B cell (primary cell): ENCODE results near the gene C1orf116. TPM values are rescaled to one million over a fixed set of nuclear protein-coding genes. Genes with fewer than 3 reads are reported as not detected.

Experiments
- ATAC-seq: fragments of 200-7000 bp; cut with Tn5 transposase; one replicate; pipeline ENCODE4 v1.10.0; 2021; ENCODE audit warnings: low read depth, mild to moderate bottlenecking, moderate number of reproducible peaks, moderate library complexity
- CTCF ChIA-PET: fragments of 350-600 bp; sonication (Branson Sonifier 250); formaldehyde crosslinking; loops from one replicate; lab custom pipeline; 2021; ENCODE audit warnings: antibody characterized with exemption, inconsistent platforms; lab: Charles Lee
- POLR2A ChIA-PET: fragments of 350-600 bp; sonication (Branson Sonifier 250); formaldehyde crosslinking; loops from one replicate; lab custom pipeline; 2021; ENCODE audit warnings: antibody characterized with exemption; lab: Charles Lee
- DNase-seq: peaks from one replicate; pipeline ENCODE4 v3.0.0; 2013
- H2AFZ ChIP-seq: 2 replicates; pipeline ENCODE4 v1.6.1; 2012; ENCODE audit warnings: mild to moderate bottlenecking, low read depth, low read length; ENCODE audit not compliant: insufficient read depth, poor library complexity, severe bottlenecking
- H3K27ac ChIP-seq, 2 donors: 1 replicate in 1 of 2; 2 replicates in 1 of 2; pipeline ENCODE4 v1.5.1; 2012 to 2013; ENCODE audit warnings: low read length in 2 of 2, mild to moderate bottlenecking in 2 of 2, moderate library complexity in 1 of 2
- H3K27me3 ChIP-seq, 4 experiments: fragments of 200-600 bp in 1 of 4; sonication (generic) in 1 of 4; replicated peaks in 1 of 4; 1 replicate in 2 of 4; 2 replicates in 2 of 4; pipeline versions ENCODE4 v1.6.1 to v1.7.0; 2013 to 2016; ENCODE audit warnings: low read length in 3 of 4, mild to moderate bottlenecking in 2 of 4, mixed read lengths in 1 of 4, moderate library complexity in 1 of 4; ENCODE audit not compliant: insufficient read depth in 4 of 4, control insufficient read depth in 3 of 4; ENCODE audit errors: control extremely low read depth in 1 of 4
- H3K36me3 ChIP-seq, 2 experiments: replicated peaks in 1 of 2; 1 replicate in 1 of 2; 2 replicates in 1 of 2; pipeline versions ENCODE4 v1.6.1 to v1.7.1; 2013; ENCODE audit warnings: low read length in 1 of 2; ENCODE audit not compliant: insufficient read depth in 2 of 2, control insufficient read depth in 1 of 2; ENCODE audit errors: control extremely low read depth in 1 of 2, extremely low read depth in 1 of 2
- H3K4me1 ChIP-seq, 2 donors: fragments of 200-600 bp in 1 of 2; sonication (generic) in 1 of 2; 1 replicate in 1 of 2; 2 replicates in 1 of 2; pipeline versions ENCODE4 v1.5.1 to v1.6.1; 2013 to 2017; ENCODE audit warnings: low read length in 2 of 2; ENCODE audit not compliant: control insufficient read depth in 2 of 2, insufficient read depth in 2 of 2
- H3K4me2 ChIP-seq: replicated peaks from 2 replicates; pipeline ENCODE3; 2012; ENCODE audit warnings: mild to moderate bottlenecking, low read depth, low read length; ENCODE audit not compliant: poor library complexity, severe bottlenecking
- H3K4me3 ChIP-seq, 5 experiments: fragments of 200-600 bp in 1 of 5; sonication (generic) in 1 of 5; 1 replicate in 3 of 5; 2 replicates in 2 of 5; pipeline versions ENCODE4 v1.5.1 to v1.7.0; 2011 to 2016; ENCODE audit warnings: low read length in 4 of 5, mild to moderate bottlenecking in 4 of 5, low read depth in 2 of 5, control low read depth in 1 of 5, moderate library complexity in 1 of 5; ENCODE audit not compliant: insufficient read depth in 1 of 5; ENCODE audit errors: control extremely low read depth in 1 of 5, extremely low read depth in 1 of 5
- H3K79me2 ChIP-seq: fragments of 200-600 bp; sonication (generic); one replicate; pipeline ENCODE4 v1.6.0; 2016; ENCODE audit warnings: low read length; ENCODE audit not compliant: control insufficient read depth, insufficient read depth
- H3K9ac ChIP-seq: fragments of 200-600 bp; sonication (generic); 2 replicates; pipeline ENCODE4 v1.6.1; 2017; ENCODE audit warnings: mild to moderate bottlenecking, low read length, moderate library complexity
- H3K9me3 ChIP-seq, 3 donors: one replicate each; pipeline versions ENCODE4 v1.6.1 to v1.7.1; 2013; ENCODE audit warnings: low read length in 2 of 3; ENCODE audit not compliant: control insufficient read depth in 2 of 3, insufficient read depth in 1 of 3; ENCODE audit errors: control extremely low read depth in 1 of 3
- H4K20me1 ChIP-seq: 2 replicates; pipeline ENCODE4 v1.6.0; 2012; ENCODE audit warnings: mild to moderate bottlenecking, low read length; ENCODE audit not compliant: insufficient read depth, control insufficient read depth, poor library complexity, severe bottlenecking
- H3K27ac Mint-ChIP-seq: one replicate; pipeline ENCODE4 v1.8.0; 2021; ENCODE audit warnings: mixed read lengths
- H3K27me3 Mint-ChIP-seq: one replicate; pipeline ENCODE4 v1.8.0; 2021; ENCODE audit warnings: mixed read lengths
- H3K4me1 Mint-ChIP-seq: one replicate; pipeline ENCODE4 v1.8.0; 2021; ENCODE audit warnings: mixed read lengths
- H3K4me3 Mint-ChIP-seq: one replicate; pipeline ENCODE4 v1.8.0; 2021; ENCODE audit warnings: mixed read lengths
- H3K9me3 Mint-ChIP-seq: one replicate; pipeline ENCODE4 v1.8.0; 2022; ENCODE audit warnings: mixed read lengths; ENCODE audit not compliant: insufficient read depth
- CTCF ChIP-seq: fragments of 200-600 bp; IDR thresholded peaks from one replicate; pipeline ENCODE4 v1.8.0; 2022; ENCODE audit warnings: antibody characterized with exemption, mild to moderate bottlenecking
- EZH2 ChIP-seq: IDR thresholded peaks from 2 replicates; pipeline ENCODE4 v1.6.1; 2012; ENCODE audit warnings: borderline replicate concordance, low read depth, mild to moderate bottlenecking, moderate library complexity, low read length; ENCODE audit not compliant: insufficient read depth, poor library complexity, severe bottlenecking
- WGBS: methylation state at CpG from one replicate; pipeline ENCODE4 v1.1.5; 2013; ENCODE audit warnings: missing lambda C conversion rate; ENCODE audit not compliant: insufficient coverage; 5-methylcytosine and 5-hydroxymethylcytosine counted together
- intact Hi-C: fragments of 100-400 bp; cut with micrococcal nuclease; formaldehyde crosslinking; loops from one replicate; pipeline ENCODE4 v1.10.0; 2022
- polyA plus RNA-seq: library from polyadenylated mRNA; depleted of rRNA; stranded (reverse); fragments of >200 nt; gene quantifications from 2 replicates; pipeline ENCODE4 v1.2.3, GENCODE V29; 2012
- total RNA-seq, 2 donors: library from RNA; stranded (reverse); fragments of 120-200 nt in 1 of 2; gene quantifications; 1 replicate in 1 of 2; 2 replicates in 1 of 2; pipeline versions ENCODE4 v1.2.3 to v1.2.4, GENCODE V29; 2013 to 2022

The C1orf116 gene
- total and polyA plus RNA-seq, 2 donors (not counting 1 experiment from before 2014, with no cell fraction given) = 0.09 TPM; not detected in 1

- H3K4me1 Mint-ChIP-seq = peaks cover 1% of the 10 kb centered on the region
- WGBS = 91% methylated on average over 10 of the region's 11 CpGs
- H3K4me3 ChIP-seq = no peak overlapping the region
- H3K9me3 Mint-ChIP-seq = no peaks in the 10 kb centered on the region
- no peak overlapping the region for H3K27ac ChIP-seq
- ChIA-PET CTCF (interaction anchor here (0.7 to 13.0 kb wide), 14 partner anchors 10 to 434 kb away, joined by 3 to 209 read pairs (median 4); partner anchors contain the start of genes C4BPB, PFKFB2 and YOD1), POLR2A (no interaction called here)
- no peak overlapping the region for H3K4me3 Mint-ChIP-seq
- H3K4me1 ChIP-seq = no peaks in the 10 kb centered on the region
- H4K20me1 ChIP-seq = no peaks in the 10 kb centered on the region
- peaks cover 0 to 3% of the 10 kb centered on the region in 2 experiments for H3K36me3 ChIP-seq
- TF ChIP-seq EZH2 = no peak
- TF ChIP-seq CTCF = no peak
- ATAC-seq (no peak), DNase-seq (no peak)
- H3K4me2 ChIP-seq = no peak overlapping the region
- H3K27me3 Mint-ChIP-seq = no peaks in the 10 kb centered on the region
- no peaks in the 10 kb centered on the region for H3K27me3 ChIP-seq
- no peak overlapping the region for H3K27ac Mint-ChIP-seq
- H2AFZ ChIP-seq = no peak overlapping the region
- H3K9me3 ChIP-seq = no peaks in the 10 kb centered on the region
- intact Hi-C loops = loop anchor here (1.0 to 5.0 kb wide), 2 partner anchors 71 to 421 kb away; no protein-coding TSS in a partner anchor
- H3K79me2 ChIP-seq = no peaks in the 10 kb centered on the region
- no peak overlapping the region for H3K9ac ChIP-seq
These were observed 46.1 kb upstream of the C1orf116 start for GRCh38 chr1:207078578-207079132.
